HL-60 (cell line): ENCODE measurements around the gene PWWP2B.

Experiments used
- GABPA ChIP-seq: IDR thresholded peaks from 2 replicates; pipeline ENCODE4 v1.6.1; 2012; ENCODE audit warnings: low read depth
- POLR2AphosphoS5 ChIP-seq: IDR thresholded peaks from 2 replicates; pipeline ENCODE4 v1.6.1; 2012; ENCODE audit warnings: low read depth
- TF ChIP-seq, protein P1 (sequence below): IDR thresholded peaks from one replicate; pipeline ENCODE4 v1.5.1; 2011; ENCODE audit warnings: low read length, control low read depth, inconsistent platforms; ENCODE audit not compliant: insufficient read depth
- TF ChIP-seq, protein P2 (sequence below): IDR thresholded peaks from 2 replicates; pipeline ENCODE4 v1.6.1; 2012; ENCODE audit warnings: low read depth; ENCODE audit not compliant: insufficient replicate concordance

GRCh38 chr10:132404911-132405462 is 8.0 kb downstream of the PWWP2B start:
- TF ChIP-seq, protein P1, sequence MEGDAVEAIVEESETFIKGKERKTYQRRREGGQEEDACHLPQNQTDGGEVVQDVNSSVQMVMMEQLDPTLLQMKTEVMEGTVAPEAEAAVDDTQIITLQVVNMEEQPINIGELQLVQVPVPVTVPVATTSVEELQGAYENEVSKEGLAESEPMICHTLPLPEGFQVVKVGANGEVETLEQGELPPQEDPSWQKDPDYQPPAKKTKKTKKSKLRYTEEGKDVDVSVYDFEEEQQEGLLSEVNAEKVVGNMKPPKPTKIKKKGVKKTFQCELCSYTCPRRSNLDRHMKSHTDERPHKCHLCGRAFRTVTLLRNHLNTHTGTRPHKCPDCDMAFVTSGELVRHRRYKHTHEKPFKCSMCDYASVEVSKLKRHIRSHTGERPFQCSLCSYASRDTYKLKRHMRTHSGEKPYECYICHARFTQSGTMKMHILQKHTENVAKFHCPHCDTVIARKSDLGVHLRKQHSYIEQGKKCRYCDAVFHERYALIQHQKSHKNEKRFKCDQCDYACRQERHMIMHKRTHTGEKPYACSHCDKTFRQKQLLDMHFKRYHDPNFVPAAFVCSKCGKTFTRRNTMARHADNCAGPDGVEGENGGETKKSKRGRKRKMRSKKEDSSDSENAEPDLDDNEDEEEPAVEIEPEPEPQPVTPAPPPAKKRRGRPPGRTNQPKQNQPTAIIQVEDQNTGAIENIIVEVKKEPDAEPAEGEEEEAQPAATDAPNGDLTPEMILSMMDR = no peak
- TF ChIP-seq, protein P2, sequence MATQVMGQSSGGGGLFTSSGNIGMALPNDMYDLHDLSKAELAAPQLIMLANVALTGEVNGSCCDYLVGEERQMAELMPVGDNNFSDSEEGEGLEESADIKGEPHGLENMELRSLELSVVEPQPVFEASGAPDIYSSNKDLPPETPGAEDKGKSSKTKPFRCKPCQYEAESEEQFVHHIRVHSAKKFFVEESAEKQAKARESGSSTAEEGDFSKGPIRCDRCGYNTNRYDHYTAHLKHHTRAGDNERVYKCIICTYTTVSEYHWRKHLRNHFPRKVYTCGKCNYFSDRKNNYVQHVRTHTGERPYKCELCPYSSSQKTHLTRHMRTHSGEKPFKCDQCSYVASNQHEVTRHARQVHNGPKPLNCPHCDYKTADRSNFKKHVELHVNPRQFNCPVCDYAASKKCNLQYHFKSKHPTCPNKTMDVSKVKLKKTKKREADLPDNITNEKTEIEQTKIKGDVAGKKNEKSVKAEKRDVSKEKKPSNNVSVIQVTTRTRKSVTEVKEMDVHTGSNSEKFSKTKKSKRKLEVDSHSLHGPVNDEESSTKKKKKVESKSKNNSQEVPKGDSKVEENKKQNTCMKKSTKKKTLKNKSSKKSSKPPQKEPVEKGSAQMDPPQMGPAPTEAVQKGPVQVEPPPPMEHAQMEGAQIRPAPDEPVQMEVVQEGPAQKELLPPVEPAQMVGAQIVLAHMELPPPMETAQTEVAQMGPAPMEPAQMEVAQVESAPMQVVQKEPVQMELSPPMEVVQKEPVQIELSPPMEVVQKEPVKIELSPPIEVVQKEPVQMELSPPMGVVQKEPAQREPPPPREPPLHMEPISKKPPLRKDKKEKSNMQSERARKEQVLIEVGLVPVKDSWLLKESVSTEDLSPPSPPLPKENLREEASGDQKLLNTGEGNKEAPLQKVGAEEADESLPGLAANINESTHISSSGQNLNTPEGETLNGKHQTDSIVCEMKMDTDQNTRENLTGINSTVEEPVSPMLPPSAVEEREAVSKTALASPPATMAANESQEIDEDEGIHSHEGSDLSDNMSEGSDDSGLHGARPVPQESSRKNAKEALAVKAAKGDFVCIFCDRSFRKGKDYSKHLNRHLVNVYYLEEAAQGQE = no peak
- TF ChIP-seq POLR2AphosphoS5 (no peak), GABPA (no peak)
